Brain microvascular endothelial cell (primary cell): ENCODE results near the gene VMP1.
A peak's percentile ranks its signal among the peaks of the same experiment; 100 is the strongest.
"Not testable (repeated sequence)": the region's sequence is repeated elsewhere in the genome, so short reads cannot be mapped to it uniquely, and the experiment has no call there.

Source experiments
- DNase-seq: peaks from one replicate; pipeline ENCODE4 v3.0.0-alpha.2; 2020
- H3K27ac ChIP-seq: fragments of 250-450 bp; sonication (Bioruptor Pico); 2 replicates; pipeline ENCODE4 v1.5.1; 2020; ENCODE audit warnings: mild to moderate bottlenecking, moderate library complexity
- H3K27me3 ChIP-seq: fragments of 250-450 bp; sonication (Bioruptor Pico); replicated peaks from 2 replicates; pipeline ENCODE4 v1.5.1; 2020; ENCODE audit warnings: mild to moderate bottlenecking
- H3K36me3 ChIP-seq: fragments of 250-450 bp; sonication (Bioruptor Pico); replicated peaks from 2 replicates; pipeline ENCODE4 v1.5.1; 2020; ENCODE audit warnings: mild to moderate bottlenecking
- H3K4me3 ChIP-seq: 2 replicates; pipeline ENCODE4 v1.5.1; 2011; ENCODE audit warnings: low read depth, mild to moderate bottlenecking, control low read depth, low read length, moderate library complexity
- in situ Hi-C: cut with HindIII; loops from 2 replicates; pipeline ENCODE4 v1.10.0; 2017; ENCODE audit warnings: low sequenced_read_pairs, low pct_ligation_motif_present
- TF ChIP-seq, protein P1 (sequence below): IDR thresholded peaks from 2 replicates; pipeline ENCODE4 v1.5.1; 2011; ENCODE audit warnings: low read depth, mild to moderate bottlenecking, moderate library complexity, low read length, control low read depth, inconsistent platforms; ENCODE audit errors: missing control alignments

Gene VMP1

GRCh38 chr17:59776577-59776976 is 69.1 kb downstream of the VMP1 start:
- TF ChIP-seq, protein P1, sequence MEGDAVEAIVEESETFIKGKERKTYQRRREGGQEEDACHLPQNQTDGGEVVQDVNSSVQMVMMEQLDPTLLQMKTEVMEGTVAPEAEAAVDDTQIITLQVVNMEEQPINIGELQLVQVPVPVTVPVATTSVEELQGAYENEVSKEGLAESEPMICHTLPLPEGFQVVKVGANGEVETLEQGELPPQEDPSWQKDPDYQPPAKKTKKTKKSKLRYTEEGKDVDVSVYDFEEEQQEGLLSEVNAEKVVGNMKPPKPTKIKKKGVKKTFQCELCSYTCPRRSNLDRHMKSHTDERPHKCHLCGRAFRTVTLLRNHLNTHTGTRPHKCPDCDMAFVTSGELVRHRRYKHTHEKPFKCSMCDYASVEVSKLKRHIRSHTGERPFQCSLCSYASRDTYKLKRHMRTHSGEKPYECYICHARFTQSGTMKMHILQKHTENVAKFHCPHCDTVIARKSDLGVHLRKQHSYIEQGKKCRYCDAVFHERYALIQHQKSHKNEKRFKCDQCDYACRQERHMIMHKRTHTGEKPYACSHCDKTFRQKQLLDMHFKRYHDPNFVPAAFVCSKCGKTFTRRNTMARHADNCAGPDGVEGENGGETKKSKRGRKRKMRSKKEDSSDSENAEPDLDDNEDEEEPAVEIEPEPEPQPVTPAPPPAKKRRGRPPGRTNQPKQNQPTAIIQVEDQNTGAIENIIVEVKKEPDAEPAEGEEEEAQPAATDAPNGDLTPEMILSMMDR = no peak
- Histone ChIP-seq H3K4me3 (no peak overlapping the region), H3K27me3 (no peaks in the 10 kb centered on the region), H3K36me3 (peaks cover 21% of the 10 kb centered on the region), H3K27ac (no peak overlapping the region)
- in situ Hi-C loops = loop anchor here (10.0 kb wide), 1 partner anchor 68 kb away; no protein-coding TSS in a partner anchor
- no peak for DNase-seq

DNA sequence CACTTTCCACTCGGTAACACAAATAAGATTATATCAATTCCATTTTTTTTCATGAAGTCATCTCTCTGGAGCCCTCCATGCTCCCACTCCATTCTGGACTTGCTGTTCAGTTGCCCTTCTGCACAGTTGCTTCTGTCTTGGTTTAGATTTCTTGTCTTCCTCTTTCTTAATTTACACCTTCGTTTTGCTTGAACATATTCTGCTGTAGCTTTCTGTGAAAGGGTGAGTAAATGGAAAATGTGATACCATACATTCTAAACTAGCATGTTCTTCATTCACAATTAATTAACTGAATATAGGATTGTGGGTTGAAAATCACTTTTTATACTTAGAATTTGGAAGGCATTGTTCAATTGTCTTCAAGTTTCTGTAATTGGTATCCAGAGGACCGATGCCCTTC is 69.6 kb downstream of the VMP1 start:
- in situ Hi-C loops = loop anchor here (10.0 kb wide), 1 partner anchor 68 kb away; no protein-coding TSS in a partner anchor
- no peaks in the 10 kb centered on the region for H3K27me3 ChIP-seq
- H3K4me3 ChIP-seq = no peak overlapping the region
- no peak overlapping the region for H3K27ac ChIP-seq
- no peak for DNase-seq
- H3K36me3 ChIP-seq = peaks cover 21% of the 10 kb centered on the region
- TF ChIP-seq, protein P1 = no peak

- no peak overlapping the region for H3K4me3 ChIP-seq
- TF ChIP-seq, protein P1 = no peak
- no peak for DNase-seq
- in situ Hi-C loops = loop anchor here (10.0 kb wide), 1 partner anchor 66 kb away; no protein-coding TSS in a partner anchor
- no peaks in the 10 kb centered on the region for H3K27me3 ChIP-seq
- peaks cover 21% of the 10 kb centered on the region for H3K36me3 ChIP-seq
- H3K27ac ChIP-seq = no peak overlapping the region
Observed at GRCh38 chr17:59778996-59779395, 71.5 kb downstream of the VMP1 start.

DNA sequence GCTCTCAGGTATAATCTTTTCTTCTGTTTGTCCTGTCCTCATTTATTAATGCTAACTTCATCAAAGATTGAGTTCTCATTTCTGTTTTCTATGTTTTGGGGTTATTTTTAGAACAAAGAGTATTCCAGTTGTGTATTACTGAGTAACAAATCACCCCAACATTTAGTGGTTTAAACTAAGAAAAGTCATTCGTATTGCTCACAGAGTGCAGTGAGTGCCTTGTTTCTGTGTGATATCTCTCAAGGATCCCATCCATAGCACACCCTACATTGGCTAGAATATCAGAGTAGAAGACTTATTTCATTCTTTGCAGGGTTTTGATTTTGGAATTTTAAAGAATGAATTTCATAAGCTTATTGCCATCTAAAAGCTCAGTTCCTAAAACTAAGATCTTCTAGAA is 72.1 kb downstream of the VMP1 start:
- in situ Hi-C loops = loop anchor here (10.0 kb wide), 1 partner anchor 65 kb away; no protein-coding TSS in a partner anchor
- H3K36me3 ChIP-seq = peaks cover 21% of the 10 kb centered on the region
- H3K27ac ChIP-seq = no peak overlapping the region
- no peak for DNase-seq
- no peak overlapping the region for H3K4me3 ChIP-seq
- TF ChIP-seq, protein P1 = no peak
- no peaks in the 10 kb centered on the region for H3K27me3 ChIP-seq

GRCh38 chr17:59780548-59780947 is 73.1 kb downstream of the VMP1 start:
- in situ Hi-C loops, H3K27ac ChIP-seq, DNase-seq, H3K27me3 ChIP-seq, H3K4me3 ChIP-seq: not testable (repeated sequence)
- peaks cover 16% of the 10 kb centered on the region for H3K36me3 ChIP-seq

DNA sequence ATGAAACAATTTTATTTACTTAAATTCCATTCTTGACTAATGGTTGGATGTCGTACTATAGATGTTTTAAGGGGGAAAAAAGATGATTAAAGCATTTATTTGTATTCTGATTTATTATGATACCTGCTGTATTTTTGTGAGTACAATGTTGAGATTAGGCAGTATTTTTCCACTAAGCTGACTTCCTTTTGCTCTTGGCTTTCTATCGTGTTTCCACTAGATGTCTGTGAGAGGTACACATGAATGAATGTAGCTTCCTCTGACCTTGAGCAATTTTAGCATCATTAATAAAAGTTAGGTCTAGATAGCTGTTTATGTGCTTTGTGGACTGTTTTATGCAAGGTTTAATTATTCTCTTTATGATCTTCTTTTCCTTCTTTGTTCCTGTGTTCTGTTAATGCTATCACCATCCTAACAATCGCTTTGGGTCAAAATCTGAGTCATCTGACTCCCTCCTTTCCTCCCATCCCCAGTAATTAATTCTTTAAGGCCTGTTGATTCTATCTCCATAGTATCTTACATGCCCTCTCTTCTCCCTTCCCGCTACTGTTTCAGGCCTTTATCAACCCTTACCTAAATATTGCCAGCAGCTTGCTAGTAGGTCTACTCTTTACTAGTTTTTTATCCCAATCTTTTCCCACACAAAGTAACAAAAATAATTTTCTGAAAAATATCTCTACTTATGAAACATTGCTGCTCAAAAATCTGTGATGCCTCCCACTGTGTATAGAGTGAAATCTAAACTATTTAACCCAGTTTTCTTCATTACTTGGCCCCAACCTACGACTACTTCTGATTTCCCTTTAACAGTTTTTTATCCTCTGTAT is 76.0 kb downstream of the VMP1 start:
- peak; percentile 56 for DNase-seq
- Histone ChIP-seq H3K36me3 (peaks cover 4% of the 10 kb centered on the region), H3K27ac (peak overlapping the region; percentile 99), H3K27me3 (no peaks in the 10 kb centered on the region), H3K4me3 (no peak overlapping the region)
- in situ Hi-C loops = no loop called here
- TF ChIP-seq, protein P1 = no peak
